Mesendoderm (in vitro differentiated cells): ENCODE data around the gene ZNF397.

ENCODE experiments used
- DNase-seq: peaks from one replicate; pipeline ENCODE4 v3.0.0; 2013
- H2AK5ac ChIP-seq: 2 replicates; pipeline ENCODE4 v1.6.1; 2013; ENCODE audit warnings: low read length, inconsistent platforms
- H2BK120ac ChIP-seq: 2 replicates; pipeline ENCODE4 v1.6.1; 2013; ENCODE audit warnings: low read depth, mild to moderate bottlenecking, low read length, moderate library complexity, mixed read lengths
- H2BK15ac ChIP-seq: replicated peaks from 2 replicates; pipeline ENCODE4 v1.6.1; 2013; ENCODE audit warnings: low read depth, mild to moderate bottlenecking, moderate library complexity
- H2BK5ac ChIP-seq: 2 replicates; pipeline ENCODE4 v1.6.1; 2013; ENCODE audit warnings: low read length, inconsistent platforms
- H3K18ac ChIP-seq: 2 replicates; pipeline ENCODE4 v1.6.1; 2013; ENCODE audit warnings: mild to moderate bottlenecking, low read length, mixed read lengths
- H3K23ac ChIP-seq: one replicate; pipeline ENCODE4 v1.6.1; 2013; ENCODE audit warnings: low read length
- H3K27ac ChIP-seq: 2 replicates; pipeline ENCODE4 v1.5.1; 2013; ENCODE audit warnings: low read depth, mild to moderate bottlenecking, inconsistent platforms, low read length, moderate library complexity
- H3K27me3 ChIP-seq: 2 replicates; pipeline ENCODE4 v1.6.1; 2013; ENCODE audit warnings: low read length, control low read depth, mild to moderate bottlenecking, inconsistent platforms; ENCODE audit not compliant: insufficient read depth, poor library complexity
- H3K36me3 ChIP-seq: 2 replicates; pipeline ENCODE4 v1.6.1; 2013; ENCODE audit warnings: low read length, inconsistent platforms; ENCODE audit not compliant: control insufficient read depth, insufficient read depth
- H3K4ac ChIP-seq: one replicate; pipeline ENCODE4 v1.6.1; 2013; ENCODE audit warnings: low read depth, mild to moderate bottlenecking, low read length, moderate library complexity
- H3K4me1 ChIP-seq: 2 replicates; pipeline ENCODE4 v1.6.1; 2013; ENCODE audit warnings: low read depth, low read length, inconsistent platforms; ENCODE audit not compliant: control insufficient read depth
- H3K4me2 ChIP-seq: 2 replicates; pipeline ENCODE4 v1.6.1; 2013; ENCODE audit warnings: low read length
- H3K4me3 ChIP-seq: 2 replicates; pipeline ENCODE4 v1.5.1; 2013; ENCODE audit warnings: mild to moderate bottlenecking, low read length
- H3K56ac ChIP-seq: one replicate; pipeline ENCODE4 v1.6.1; 2013; ENCODE audit warnings: low read length
- H3K79me1 ChIP-seq: 2 replicates; pipeline ENCODE4 v1.6.1; 2013; ENCODE audit warnings: low read length, inconsistent platforms
- H3K79me2 ChIP-seq: 2 replicates; pipeline ENCODE4 v1.6.1; 2013; ENCODE audit warnings: mild to moderate bottlenecking, low read length; ENCODE audit not compliant: control insufficient read depth, insufficient read depth
- H3K9ac ChIP-seq: 2 replicates; pipeline ENCODE4 v1.6.1; 2013; ENCODE audit warnings: low read length, inconsistent platforms
- H4K5ac ChIP-seq: one replicate; pipeline ENCODE4 v1.6.1; 2013; ENCODE audit warnings: low read length
- H4K8ac ChIP-seq: one replicate; pipeline ENCODE4 v1.6.1; 2013; ENCODE audit warnings: low read depth, mild to moderate bottlenecking, control low read depth, low read length, moderate library complexity
- WGBS: extraction: QIAGEN DNeasy Blood & Tissue Kit; methylation state at CpG from one replicate; pipeline ENCODE4 v1.1.7; 2013; ENCODE audit warnings: low lambda C conversion rate, missing lambda C conversion rate; ENCODE audit not compliant: insufficient coverage; ENCODE audit errors: extremely low coverage; 5-methylcytosine and 5-hydroxymethylcytosine counted together

Gene ZNF397

GRCh38 chr18:35291166-35291565, 50.3 kb downstream of the ZNF397 start:
- Histone ChIP-seq H2BK5ac (no peak overlapping the region), H3K27me3 (no peaks in the 10 kb centered on the region), H3K4ac (no peak overlapping the region), H3K18ac (no peak overlapping the region), H3K9ac (peak overlapping the region; percentile 76), H3K4me2 (peak overlapping the region; percentile 76), H3K4me3 (no peak overlapping the region), H3K79me1 (peaks cover 14% of the 10 kb centered on the region), H3K36me3 (no peaks in the 10 kb centered on the region), H2AK5ac (no peak overlapping the region), H2BK120ac (no peak overlapping the region), H3K27ac (no peak overlapping the region), H3K23ac (no peak overlapping the region), H3K79me2 (peaks cover 10% of the 10 kb centered on the region), H3K4me1 (peaks cover 3% of the 10 kb centered on the region), H2BK15ac (no peak overlapping the region), H4K8ac (no peak overlapping the region), H4K5ac (no peak overlapping the region), H3K56ac (peak overlapping the region; percentile 94)
- no CpG with 5 or more reads among the region's 2 CpGs for WGBS
- no peak for DNase-seq

- no peak overlapping the region for H2AK5ac ChIP-seq
- no CpG with 5 or more reads among the region's 2 CpGs for WGBS
- no peak overlapping the region for H2BK5ac ChIP-seq
- no peak overlapping the region for H3K4me3 ChIP-seq
- no peak overlapping the region for H3K9ac ChIP-seq
- peaks cover 9% of the 10 kb centered on the region for H3K79me2 ChIP-seq
- no peak for DNase-seq
- H3K79me1 ChIP-seq, result peaks cover 15% of the 10 kb centered on the region
- H3K56ac ChIP-seq, result no peak overlapping the region
- H4K5ac ChIP-seq, result no peak overlapping the region
- H3K36me3 ChIP-seq, result no peaks in the 10 kb centered on the region
- no peak overlapping the region for H3K4me2 ChIP-seq
- H4K8ac ChIP-seq, result no peak overlapping the region
- no peak overlapping the region for H2BK120ac ChIP-seq
- H3K27ac ChIP-seq, result no peak overlapping the region
- no peak overlapping the region for H3K4ac ChIP-seq
- no peaks in the 10 kb centered on the region for H3K4me1 ChIP-seq
- H3K18ac ChIP-seq, result no peak overlapping the region
- H3K27me3 ChIP-seq, result no peaks in the 10 kb centered on the region
- no peak overlapping the region for H2BK15ac ChIP-seq
- no peak overlapping the region for H3K23ac ChIP-seq
Measured at GRCh38 chr18:35296060-35296459, 55.2 kb downstream of the ZNF397 start.

GRCh38 chr18:35303610-35304009, 62.8 kb downstream of the ZNF397 start:
- H3K56ac ChIP-seq, result no peak overlapping the region
- H2BK5ac ChIP-seq, result no peak overlapping the region
- H3K36me3 ChIP-seq, result peaks cover 2% of the 10 kb centered on the region
- H3K4me2 ChIP-seq, result no peak overlapping the region
- no peak overlapping the region for H3K23ac ChIP-seq
- H3K9ac ChIP-seq, result no peak overlapping the region
- H3K27ac ChIP-seq, result no peak overlapping the region
- no peak overlapping the region for H2BK15ac ChIP-seq
- no peak overlapping the region for H3K4me3 ChIP-seq
- peaks cover 8% of the 10 kb centered on the region for H3K79me1 ChIP-seq
- no peak overlapping the region for H4K8ac ChIP-seq
- no peak overlapping the region for H3K18ac ChIP-seq
- no peak overlapping the region for H2AK5ac ChIP-seq
- DNase-seq, result no peak
- H3K27me3 ChIP-seq, result no peaks in the 10 kb centered on the region
- H3K4me1 ChIP-seq, result no peaks in the 10 kb centered on the region
- H3K79me2 ChIP-seq, result peaks cover 2% of the 10 kb centered on the region
- H3K4ac ChIP-seq, result no peak overlapping the region
- no peak overlapping the region for H4K5ac ChIP-seq
- H2BK120ac ChIP-seq, result no peak overlapping the region
- WGBS, result no CpG with 5 or more reads among the region's 4 CpGs

GRCh38 chr18:35306588-35307250, 65.9 kb downstream of the ZNF397 start:
- H3K27ac ChIP-seq, result no peak overlapping the region
- no peak overlapping the region for H4K5ac ChIP-seq
- peak overlapping the region; percentile 4 for H3K4me3 ChIP-seq
- peaks cover 7% of the 10 kb centered on the region for H3K79me1 ChIP-seq
- no peak overlapping the region for H2BK15ac ChIP-seq
- H3K4me2 ChIP-seq, result no peak overlapping the region
- H3K18ac ChIP-seq, result no peak overlapping the region
- H3K4ac ChIP-seq, result no peak overlapping the region
- no peak overlapping the region for H2BK120ac ChIP-seq
- no peak for DNase-seq
- H2AK5ac ChIP-seq, result no peak overlapping the region
- H3K79me2 ChIP-seq, result no peaks in the 10 kb centered on the region
- no peak overlapping the region for H3K9ac ChIP-seq
- H3K4me1 ChIP-seq, result no peaks in the 10 kb centered on the region
- H2BK5ac ChIP-seq, result no peak overlapping the region
- H3K56ac ChIP-seq, result no peak overlapping the region
- no peak overlapping the region for H4K8ac ChIP-seq
- WGBS, result no CpG with 5 or more reads among the region's 5 CpGs
- no peaks in the 10 kb centered on the region for H3K27me3 ChIP-seq
- H3K36me3 ChIP-seq, result peaks cover 2% of the 10 kb centered on the region
- no peak overlapping the region for H3K23ac ChIP-seq
